Transverse colon (tissue), 4 donors: Measurements from ENCODE around the gene RPRD2. TPM values are rescaled to one million over a fixed set of nuclear protein-coding genes. Genes with fewer than 3 reads are reported as not detected.

Source experiments
- DNase-seq: peaks from one replicate; pipeline ENCODE4 v3.0.0-alpha.2; 2019
- H3K27ac ChIP-seq, 4 donors: fragments of 200-600 bp; sonication (generic); 2 replicates each; pipeline ENCODE4 v1.5.1; 2016 to 2018; ENCODE audit warnings: inconsistent platforms in 4 of 4
- H3K27me3 ChIP-seq: fragments of 200-600 bp; sonication (generic); 2 replicates; pipeline ENCODE4 v1.5.1; 2017; ENCODE audit warnings: inconsistent platforms
- H3K36me3 ChIP-seq, 4 donors: fragments of 200-600 bp; sonication (generic); 2 replicates each; pipeline ENCODE4 v1.5.1; 2017 to 2019; ENCODE audit warnings: inconsistent platforms in 4 of 4
- H3K4me1 ChIP-seq, 4 donors: fragments of 200-600 bp; sonication (generic); 2 replicates each; pipeline ENCODE4 v1.5.1; 2017 to 2020; ENCODE audit warnings: inconsistent platforms in 4 of 4
- H3K4me3 ChIP-seq, 4 donors: fragments of 200-600 bp; sonication (generic); 1 replicate in 1 of 4; 2 replicates in 3 of 4; pipeline versions ENCODE4 v1.5.1 to v1.6.1; 2017 to 2019; ENCODE audit warnings: inconsistent platforms in 4 of 4
- H3K9me3 ChIP-seq, 2 donors: fragments of 200-600 bp; sonication (generic); 2 replicates each; pipeline ENCODE4 v1.5.1; 2017 to 2019; ENCODE audit warnings: inconsistent platforms in 2 of 2
- EP300 ChIP-seq: sonication (generic); formaldehyde crosslinking; IDR thresholded peaks from one replicate; pipeline ENCODE4 v1.6.1; 2017; ENCODE audit warnings: antibody characterized with exemption, low read depth
- POLR2A ChIP-seq: fragments of 450-650 bp; IDR thresholded peaks from one replicate; pipeline ENCODE4 v1.6.1; 2016; ENCODE audit warnings: antibody characterized with exemption, mild to moderate bottlenecking, moderate library complexity
- POLR2AphosphoS5 ChIP-seq, 3 donors: sonication (generic); formaldehyde crosslinking; IDR thresholded peaks; one replicate each; pipeline ENCODE4 v1.6.1; 2016; ENCODE audit warnings: antibody characterized with exemption in 3 of 3
- WGBS, 2 donors: methylation state at CpG; one replicate each; pipeline ENCODE4 v1.1.5; 2018; ENCODE audit warnings: low coverage in 1 of 2; 5-methylcytosine and 5-hydroxymethylcytosine counted together
- in situ Hi-C, 4 donors: fragments of 200-750 bp; cut with MboI; loops; one replicate each; pipeline versions ENCODE4 v1.15.0 to v1.15.1; 2017; ENCODE audit warnings: low sequenced_read_pairs in 3 of 4, low pct_ligation_motif_present in 1 of 4, low pct_unique_long_range_greater_than_20kb in 1 of 4
- intact Hi-C: fragments of 100-400 bp; cut with DNase I; formaldehyde crosslinking; loops from one replicate; pipeline ENCODE4 v1.15.1; 2023; ENCODE audit warnings: low total_unique reads
- total RNA-seq, 4 donors: library from RNA; depleted of rRNA; stranded (reverse); fragments of >200 nt; gene quantifications; one replicate each; pipeline ENCODE4 v1.1.0, GENCODE V29; 2016
- TF ChIP-seq, protein P1 (sequence below), 5 experiments: fragments of 200-600 bp in 3 of 5; fragments of 450-650 bp in 2 of 5; sonication (generic) in 3 of 5; IDR thresholded peaks; 1 replicate in 2 of 5; 2 replicates in 3 of 5; pipeline ENCODE4 v1.5.1; 2016 to 2017; ENCODE audit warnings: antibody characterized with exemption in 5 of 5, inconsistent platforms in 3 of 5, mild to moderate bottlenecking in 2 of 5, moderate library complexity in 1 of 5

The RPRD2 gene
- total RNA-seq, 4 donors from 2014 or later = 18.7 to 36.4 (median 26.1) TPM

DNA sequence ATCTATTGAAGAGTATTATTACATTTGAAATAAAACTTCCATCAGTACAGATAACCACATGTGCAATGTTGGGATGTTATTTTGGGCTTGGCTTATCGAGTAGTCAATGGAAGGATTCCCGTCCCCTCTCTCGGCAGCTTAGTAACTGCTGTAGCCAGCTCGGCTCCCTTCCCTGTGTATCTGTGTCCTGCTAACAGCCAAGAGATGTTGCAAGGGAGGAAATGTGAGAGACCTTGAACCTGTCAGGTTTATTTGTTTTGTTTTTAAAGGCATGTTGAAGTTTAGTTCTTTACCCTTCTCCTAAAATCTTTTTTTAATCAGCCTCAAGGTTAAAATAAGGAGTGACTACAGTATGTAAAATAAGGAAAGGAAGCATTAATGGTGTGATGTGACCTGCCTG lies 109.7 kb downstream of the RPRD2 start:
- H3K9me3 ChIP-seq = no peaks in the 10 kb centered on the region
- no peak overlapping the region for H3K4me3 ChIP-seq
- DNase-seq = no peak
- H3K36me3 ChIP-seq = peaks cover 0 to 26% (median 12%) of the 10 kb centered on the region in 4 donors
- no peak overlapping the region for H3K27ac ChIP-seq
- no peaks in the 10 kb centered on the region for H3K27me3 ChIP-seq
- TF ChIP-seq, protein P1, sequence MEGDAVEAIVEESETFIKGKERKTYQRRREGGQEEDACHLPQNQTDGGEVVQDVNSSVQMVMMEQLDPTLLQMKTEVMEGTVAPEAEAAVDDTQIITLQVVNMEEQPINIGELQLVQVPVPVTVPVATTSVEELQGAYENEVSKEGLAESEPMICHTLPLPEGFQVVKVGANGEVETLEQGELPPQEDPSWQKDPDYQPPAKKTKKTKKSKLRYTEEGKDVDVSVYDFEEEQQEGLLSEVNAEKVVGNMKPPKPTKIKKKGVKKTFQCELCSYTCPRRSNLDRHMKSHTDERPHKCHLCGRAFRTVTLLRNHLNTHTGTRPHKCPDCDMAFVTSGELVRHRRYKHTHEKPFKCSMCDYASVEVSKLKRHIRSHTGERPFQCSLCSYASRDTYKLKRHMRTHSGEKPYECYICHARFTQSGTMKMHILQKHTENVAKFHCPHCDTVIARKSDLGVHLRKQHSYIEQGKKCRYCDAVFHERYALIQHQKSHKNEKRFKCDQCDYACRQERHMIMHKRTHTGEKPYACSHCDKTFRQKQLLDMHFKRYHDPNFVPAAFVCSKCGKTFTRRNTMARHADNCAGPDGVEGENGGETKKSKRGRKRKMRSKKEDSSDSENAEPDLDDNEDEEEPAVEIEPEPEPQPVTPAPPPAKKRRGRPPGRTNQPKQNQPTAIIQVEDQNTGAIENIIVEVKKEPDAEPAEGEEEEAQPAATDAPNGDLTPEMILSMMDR (IDR thresholded peaks at IDR 0.05) = no peak
- TF ChIP-seq POLR2A (no peak), EP300 (no peak), POLR2AphosphoS5 (IDR thresholded peaks at IDR 0.05) (no peak)
- 84 to 88% methylated on average over 4 of the region's 4 CpGs for WGBS, 2 donors
- in situ Hi-C loops = no loop called here
- peaks cover 0 to 13% (median 9%) of the 10 kb centered on the region in 4 donors for H3K4me1 ChIP-seq
- intact Hi-C loops = no loop called here

DNA sequence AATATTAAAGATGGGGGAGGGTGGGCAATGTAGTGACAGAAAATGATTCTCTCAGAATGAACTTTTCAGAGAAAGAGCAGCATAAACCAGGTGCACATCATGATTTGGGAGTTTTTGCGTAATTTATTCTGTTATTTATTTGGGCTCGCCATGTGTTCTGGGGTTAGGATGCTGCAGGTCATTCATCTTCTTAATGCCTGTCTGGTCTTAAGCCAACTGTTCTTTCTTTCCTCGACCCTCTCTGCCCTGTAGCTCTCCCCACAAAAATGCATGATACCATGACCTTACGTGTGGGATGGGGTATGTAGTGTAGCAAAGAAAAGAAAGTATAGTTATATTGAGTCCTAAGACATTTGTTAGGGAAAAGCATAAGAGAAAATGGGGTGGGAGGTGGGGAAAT lies 110.9 kb downstream of the RPRD2 start:
- H3K4me1 ChIP-seq = peaks cover 0 to 13% (median 9%) of the 10 kb centered on the region in 4 donors
- DNase-seq = no peak
- no peak overlapping the region for H3K27ac ChIP-seq
- intact Hi-C loops = no loop called here
- H3K9me3 ChIP-seq = no peaks in the 10 kb centered on the region
- H3K27me3 ChIP-seq = no peaks in the 10 kb centered on the region
- no peak overlapping the region for H3K4me3 ChIP-seq
- peaks cover 0 to 26% (median 12%) of the 10 kb centered on the region in 4 donors for H3K36me3 ChIP-seq
- 69 to 71% methylated on average over 4 of the region's 4 CpGs for WGBS, 2 donors
- TF ChIP-seq, protein P1 (IDR thresholded peaks at IDR 0.05) = no peak
- no peak for TF ChIP-seq POLR2AphosphoS5 (IDR thresholded peaks at IDR 0.05)
- TF ChIP-seq POLR2A = no peak
- TF ChIP-seq EP300 = no peak
- in situ Hi-C loops = no loop called here

DNA sequence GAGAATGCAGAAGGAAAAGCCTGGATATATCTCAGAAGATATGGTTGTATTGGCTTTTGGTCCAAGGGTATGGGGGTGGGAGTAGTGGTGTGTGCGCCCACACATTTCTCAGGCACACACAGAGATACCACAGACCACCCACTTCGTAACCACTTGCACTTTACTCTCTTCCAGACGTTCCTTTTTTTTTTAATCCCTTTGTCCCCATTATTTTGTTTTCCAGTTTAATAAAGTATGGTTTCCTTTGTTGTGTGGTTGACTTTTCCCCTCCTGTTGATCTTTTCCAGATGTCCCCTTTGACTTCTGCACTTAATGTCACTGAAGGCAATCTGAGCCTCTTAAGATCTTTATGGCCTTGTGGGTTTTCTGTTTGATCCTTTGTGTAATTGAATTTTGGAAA lies 112.8 kb downstream of the RPRD2 start:
- intact Hi-C loops = no loop called here
- in situ Hi-C loops = no loop called here
- Histone ChIP-seq H3K27me3 (no peaks in the 10 kb centered on the region), H3K36me3 (peaks cover 0 to 12% (median 6%) of the 10 kb centered on the region in 4 donors), H3K27ac (no peak overlapping the region), H3K9me3 (no peaks in the 10 kb centered on the region), H3K4me1 (peaks cover 0 to 13% (median 9%) of the 10 kb centered on the region in 4 donors), H3K4me3 (no peak overlapping the region)
- no peak for DNase-seq
- WGBS, 2 donors = 57 to 79% methylated on average over 3 of the region's 3 CpGs
- TF ChIP-seq EP300 (no peak), POLR2AphosphoS5 (IDR thresholded peaks at IDR 0.05) (no peak), POLR2A (no peak)
- TF ChIP-seq, protein P1 (IDR thresholded peaks at IDR 0.05) = no peak

DNA sequence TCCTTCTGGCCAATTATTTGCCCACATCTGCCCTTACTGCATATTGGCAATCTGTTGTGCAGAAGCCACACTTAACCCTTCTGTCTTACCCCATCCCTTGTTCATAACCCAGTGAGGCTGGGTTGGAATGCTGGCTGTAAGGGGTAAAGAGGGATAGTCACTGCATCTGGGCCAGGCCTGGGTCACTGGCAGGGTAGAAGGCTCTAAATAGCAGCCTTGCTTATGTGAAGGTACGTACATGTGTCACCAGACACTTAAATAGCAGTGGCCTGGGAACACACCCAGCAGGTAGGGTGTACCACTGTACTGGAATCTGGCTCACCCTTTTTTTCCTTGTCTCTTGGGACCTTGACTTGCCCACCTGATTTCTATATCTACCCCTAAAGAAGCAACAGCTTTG lies 113.4 kb downstream of the RPRD2 start:
- Histone ChIP-seq H3K4me3 (no peak overlapping the region), H3K9me3 (no peaks in the 10 kb centered on the region), H3K27me3 (no peaks in the 10 kb centered on the region), H3K36me3 (peaks cover 0 to 7% (median 3%) of the 10 kb centered on the region in 4 donors), H3K27ac (no peak overlapping the region), H3K4me1 (peaks cover 0 to 13% (median 9%) of the 10 kb centered on the region in 4 donors)
- in situ Hi-C loops (no loop called here), intact Hi-C loops (no loop called here)
- DNase-seq = no peak
- 67% methylated on average over 1 of the region's 1 CpG; no CpG with 5 or more reads in 1 of the 2 donors for WGBS, 2 donors
- TF ChIP-seq POLR2AphosphoS5 (IDR thresholded peaks at IDR 0.05) (no peak), EP300 (no peak), POLR2A (no peak)
- TF ChIP-seq, protein P1 (IDR thresholded peaks at IDR 0.05) = no peak
